NCI-H2107 (cell line): Measurements from ENCODE around the gene DMD.

Source experiments
- DNase-seq: peaks from one replicate; lab custom pipeline; 2025; lab: John Stamatoyannopoulos, UW

DMD gene

DNA sequence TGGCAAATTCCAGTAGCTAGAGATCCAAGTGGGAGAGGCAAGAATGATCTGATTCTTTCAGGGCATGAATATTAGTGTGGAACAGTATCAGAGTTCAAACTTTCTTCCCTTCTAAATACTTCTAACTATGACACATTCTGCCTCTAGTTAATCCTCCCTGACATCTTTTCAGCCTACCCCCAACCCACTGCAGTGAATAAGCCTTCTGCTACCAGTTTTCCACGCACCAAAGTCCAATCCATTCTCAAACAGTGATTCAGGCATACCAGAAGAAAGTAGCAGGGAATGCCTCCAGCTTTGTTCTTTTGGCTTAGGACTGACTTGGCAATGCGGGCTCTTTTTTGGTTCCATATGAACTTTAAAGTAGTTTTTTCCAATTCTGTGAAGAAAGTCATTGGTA is 1984.1 kb downstream of the DMD start:
- no peak for DNase-seq

DNA sequence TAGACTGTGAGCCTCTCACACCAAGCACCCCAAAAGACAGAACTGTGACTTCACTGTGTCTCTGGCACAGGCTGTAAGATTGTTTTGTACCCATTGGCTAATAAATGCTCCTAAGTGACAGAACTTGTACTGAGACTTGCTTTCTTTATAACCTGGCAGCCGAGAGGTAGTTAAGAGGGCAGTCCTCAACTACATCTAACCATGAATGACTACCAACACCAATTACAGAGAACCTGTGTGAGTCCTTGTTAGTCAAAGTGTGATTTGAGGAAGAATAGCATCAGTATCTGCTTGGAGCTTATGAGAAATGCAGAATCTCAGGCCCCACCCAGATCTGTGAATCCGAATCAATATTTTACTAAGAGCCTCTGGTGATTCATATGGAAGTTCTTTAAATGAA is 1985.5 kb downstream of the DMD start:
- DNase-seq, result no peak

DNA sequence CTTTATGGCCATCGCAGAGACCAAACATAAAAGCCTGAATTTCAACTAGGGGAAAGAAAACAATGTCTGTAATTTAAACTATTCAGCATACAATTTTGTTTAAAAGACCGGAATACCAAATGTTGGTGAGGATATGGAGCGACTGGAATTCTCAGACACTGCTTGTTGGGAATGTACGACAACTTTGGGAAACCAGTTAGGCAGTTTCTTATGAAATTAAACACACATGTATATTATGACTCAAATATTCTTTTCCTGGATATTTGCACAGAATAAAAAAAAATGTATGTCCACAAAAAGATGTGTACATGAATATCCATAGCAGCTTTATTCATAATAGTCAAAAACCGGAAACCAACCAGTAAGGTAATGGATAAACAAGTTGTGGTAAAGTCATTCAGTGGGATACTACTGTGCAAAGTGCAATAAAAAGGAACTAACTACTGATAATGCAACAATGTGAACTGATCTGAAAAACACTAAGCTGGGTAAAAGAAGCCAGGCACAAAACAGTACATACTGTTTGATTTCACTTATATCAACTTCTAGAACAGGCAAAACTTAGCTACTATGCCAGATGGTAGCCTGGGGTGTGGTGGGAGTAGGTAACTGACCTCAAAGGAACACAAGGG is 1986.9 kb downstream of the DMD start:
- DNase-seq, result no peak

DNA sequence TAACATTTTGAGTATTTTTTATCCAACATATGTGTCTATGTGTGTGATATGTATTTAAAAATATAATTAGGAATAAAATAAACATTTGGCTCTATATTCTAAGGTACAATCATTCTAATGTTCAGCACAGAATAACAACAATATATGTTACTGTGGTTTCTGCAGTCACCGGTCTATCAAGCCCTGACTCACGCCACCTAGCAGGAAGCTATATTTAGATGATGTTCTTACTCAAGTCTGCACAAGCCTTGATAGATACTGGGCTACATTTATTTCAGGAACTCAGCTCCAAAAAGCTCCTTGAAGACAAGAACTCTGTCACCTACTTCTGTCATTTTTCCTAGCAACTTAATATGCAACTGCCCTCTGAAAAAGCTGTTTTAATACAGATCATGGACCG is 1987.5 kb downstream of the DMD start:
- no peak for DNase-seq

DNA sequence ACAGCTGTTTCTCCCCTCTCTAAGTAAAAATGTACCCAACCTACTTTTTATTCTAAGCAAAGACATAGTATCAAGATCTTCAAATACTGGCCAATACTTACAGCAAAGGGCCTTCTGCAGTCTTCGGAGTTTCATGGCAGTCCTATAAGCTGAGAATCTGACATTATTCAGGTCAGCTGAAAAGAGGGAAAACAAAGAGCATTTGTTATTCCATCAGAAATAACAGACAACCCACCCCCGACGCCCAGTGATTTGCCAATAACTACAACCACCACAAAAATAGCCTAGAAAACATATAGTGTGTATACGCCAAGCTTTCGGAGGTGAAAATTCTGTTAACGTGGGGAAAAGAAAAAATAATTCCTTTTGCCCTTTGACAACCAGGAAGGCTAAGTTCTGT is 1988.4 kb downstream of the DMD start:
- DNase-seq, result no peak

DNA sequence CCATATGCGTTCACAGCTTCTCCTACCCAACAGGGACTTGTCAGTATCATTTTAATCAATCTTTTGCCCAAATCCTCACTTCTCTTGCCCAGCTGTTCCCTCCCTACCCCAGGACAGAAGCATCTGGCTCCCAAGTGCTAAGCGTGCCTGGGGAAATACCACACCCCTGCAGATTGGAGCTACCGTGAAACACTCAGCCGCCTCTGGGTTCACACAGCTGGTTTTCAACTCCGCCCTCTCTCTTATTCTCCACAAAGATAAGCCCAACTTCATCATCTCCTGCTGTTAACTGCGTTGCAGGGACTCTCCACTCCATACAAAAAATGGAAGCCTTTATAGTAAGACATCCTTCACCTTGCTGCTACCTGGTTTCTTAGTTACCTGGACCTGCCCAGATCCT is 1992.2 kb downstream of the DMD start:
- DNase-seq, result no peak

DNA sequence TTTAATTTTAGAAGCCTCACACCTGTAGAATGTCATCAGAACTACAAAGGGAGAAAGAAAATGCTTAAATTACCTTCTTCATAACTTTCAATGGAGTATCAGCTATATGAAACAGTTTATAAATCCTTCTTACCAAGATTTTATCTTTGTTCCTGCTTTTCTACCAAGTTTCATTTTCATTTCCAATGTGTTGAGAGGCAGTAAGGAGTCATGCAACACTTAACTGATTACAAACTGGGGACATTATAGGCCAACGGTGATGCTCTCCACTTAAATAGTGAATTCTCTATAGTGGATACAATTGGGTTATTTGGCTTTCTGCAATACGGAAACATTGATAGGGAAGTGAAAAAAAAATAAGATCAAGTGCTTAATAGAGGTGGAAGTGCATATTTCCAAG is 1994.3 kb downstream of the DMD start:
- DNase-seq, result no peak

DNA sequence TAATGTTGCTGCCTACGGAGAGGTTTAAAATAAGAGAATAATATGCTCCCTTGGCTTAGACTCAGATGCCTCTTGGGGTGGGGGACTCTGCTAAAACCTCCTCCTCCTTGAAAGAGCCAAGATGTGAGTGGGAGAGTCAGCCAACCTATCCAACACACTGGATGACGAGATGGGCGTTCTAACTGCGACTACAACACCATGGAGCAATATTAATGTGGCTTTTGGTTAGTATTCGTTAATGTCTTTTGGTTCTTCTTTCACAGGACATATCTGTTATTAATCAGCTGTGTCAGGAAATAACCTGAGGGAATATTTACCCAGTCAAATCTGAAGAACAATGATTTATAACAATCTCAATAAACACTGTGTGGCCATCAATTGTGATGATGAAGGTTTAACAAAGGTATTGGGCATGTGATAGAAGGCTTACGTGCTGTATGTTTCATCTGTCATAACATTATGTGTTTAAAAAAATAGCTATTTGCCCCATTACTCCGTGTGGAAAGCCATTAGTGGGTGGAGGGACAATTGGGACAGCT is 1996.0 kb downstream of the DMD start:
- DNase-seq, result no peak

DNA sequence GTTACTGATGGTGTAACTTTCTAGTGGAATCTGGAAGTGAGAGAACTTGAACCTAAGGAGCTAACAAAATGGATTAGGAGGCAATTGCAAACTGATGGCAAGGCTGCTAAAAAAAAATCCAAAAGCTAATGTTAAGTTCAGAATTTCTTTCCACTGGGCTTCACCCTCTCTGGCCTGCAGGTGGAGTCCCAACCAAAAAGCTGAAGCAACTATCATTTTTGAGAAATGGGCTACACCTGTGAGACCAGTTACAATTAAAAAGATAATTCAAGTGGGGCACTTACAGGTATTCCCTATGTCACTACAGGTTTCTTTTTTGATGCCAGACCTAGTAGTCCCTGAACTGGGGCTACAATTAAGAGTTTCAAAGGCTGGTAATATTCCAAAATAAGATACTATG is 1997.4 kb downstream of the DMD start:
- DNase-seq, result no peak

DNA sequence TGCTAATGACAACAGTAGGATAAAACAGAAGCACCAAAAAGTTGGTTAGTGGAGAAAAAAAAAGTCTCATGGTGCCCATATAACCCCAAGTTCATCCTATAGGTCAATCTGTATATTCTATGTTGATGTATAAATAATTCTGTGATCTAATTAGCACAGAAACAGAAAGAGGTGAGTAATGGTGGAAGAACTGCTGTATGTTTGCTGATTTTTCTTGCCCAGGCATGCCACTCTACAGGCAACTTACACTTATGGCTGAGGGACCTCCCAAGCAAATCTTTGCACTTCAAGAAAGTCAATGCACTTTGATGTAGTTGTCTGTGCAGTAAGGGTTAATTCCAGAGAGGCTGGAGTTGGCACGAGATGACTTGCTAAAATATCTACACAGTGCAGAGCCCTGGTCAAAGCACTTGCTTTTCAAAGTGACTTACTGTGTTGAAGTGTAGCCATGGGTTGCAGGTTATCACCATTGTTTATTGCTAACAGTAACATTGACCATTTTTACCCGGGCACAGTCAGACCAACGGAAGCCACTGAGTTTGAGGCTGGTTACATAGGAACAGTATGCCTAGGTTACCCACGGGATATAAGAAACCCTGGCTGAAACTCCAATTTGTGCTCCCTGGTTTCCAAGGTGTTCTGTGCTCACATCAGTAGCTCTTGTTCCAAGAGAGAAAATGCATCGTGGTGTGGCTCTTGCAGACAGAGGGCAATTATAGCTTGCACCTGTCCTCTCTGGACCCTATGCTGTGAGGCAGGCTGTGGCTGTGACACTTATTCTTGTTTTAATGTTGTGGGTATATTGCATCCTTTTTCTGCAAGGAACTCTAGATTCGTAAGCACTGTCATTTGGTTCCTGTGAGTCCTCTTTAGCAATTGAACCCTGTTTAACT is 1998.2 kb downstream of the DMD start:
- no peak for DNase-seq

DNA sequence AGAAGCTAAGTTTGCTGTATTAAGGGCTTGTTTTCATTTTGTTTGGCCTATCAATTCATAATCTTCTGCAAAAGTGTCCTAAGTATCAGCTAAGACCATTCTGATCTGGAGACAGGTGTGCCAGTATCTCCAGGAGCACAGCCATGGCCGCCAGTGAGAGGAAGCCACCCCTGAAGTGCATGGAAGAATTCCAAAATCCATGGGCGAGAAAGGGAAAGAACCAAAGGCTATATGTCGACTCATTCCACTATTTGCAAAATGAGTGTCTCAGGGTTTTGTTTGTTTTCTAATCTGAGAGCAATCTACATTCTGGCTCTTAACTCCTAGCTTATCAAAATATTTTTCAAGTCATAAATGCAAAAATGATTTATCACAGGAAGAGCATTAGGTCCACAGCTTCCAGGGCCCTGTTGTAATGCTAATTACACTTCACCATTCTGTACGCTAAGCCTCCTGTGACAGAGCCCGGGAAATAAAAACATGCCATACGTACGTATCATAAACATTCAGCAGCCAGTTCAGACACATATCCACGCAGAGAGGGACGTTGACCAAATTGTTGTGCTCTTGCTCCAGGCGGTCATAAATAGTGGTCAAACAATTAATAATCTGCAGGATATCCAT is 2002.2 kb downstream of the DMD start:
- no peak for DNase-seq

DNA sequence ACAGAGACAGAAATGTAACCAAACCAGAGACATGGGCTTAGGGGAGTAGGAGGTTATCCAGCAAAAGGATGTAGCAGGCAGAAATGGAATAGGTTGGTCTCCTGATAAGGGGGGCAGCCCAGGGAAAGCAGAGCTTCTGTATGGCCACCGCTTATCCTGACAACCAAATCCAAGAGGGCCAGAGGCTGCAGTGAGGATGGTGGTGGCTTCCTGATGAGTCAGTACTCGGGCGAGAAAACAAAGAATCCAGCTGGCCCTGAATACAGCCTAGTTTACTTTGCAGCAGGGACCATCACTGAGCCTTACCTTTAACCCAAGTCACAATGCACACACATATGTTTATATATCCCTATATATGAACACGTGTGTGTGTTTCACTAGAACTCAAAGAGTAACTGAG is 2009.8 kb downstream of the DMD start:
- DNase-seq, result no peak

DNA sequence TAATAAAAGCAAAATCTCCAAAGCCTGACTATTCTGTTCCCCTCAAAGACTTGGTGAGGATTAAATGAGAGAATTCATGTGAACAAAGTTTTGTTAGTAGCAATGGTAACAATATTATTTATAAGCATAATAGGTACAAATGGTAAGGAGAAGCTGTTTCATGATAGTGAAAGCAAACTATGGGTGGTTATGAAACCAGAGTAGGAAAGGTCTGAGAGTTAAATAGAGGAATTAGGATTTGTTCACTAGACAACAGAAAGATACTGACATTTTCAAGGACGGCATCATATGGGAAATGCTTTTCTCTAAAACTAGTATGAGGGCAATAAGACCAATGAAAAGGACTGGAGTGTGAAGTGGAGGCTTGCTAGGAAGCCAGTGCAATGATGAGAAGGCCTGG is 2010.9 kb downstream of the DMD start:
- DNase-seq, result no peak

DNA sequence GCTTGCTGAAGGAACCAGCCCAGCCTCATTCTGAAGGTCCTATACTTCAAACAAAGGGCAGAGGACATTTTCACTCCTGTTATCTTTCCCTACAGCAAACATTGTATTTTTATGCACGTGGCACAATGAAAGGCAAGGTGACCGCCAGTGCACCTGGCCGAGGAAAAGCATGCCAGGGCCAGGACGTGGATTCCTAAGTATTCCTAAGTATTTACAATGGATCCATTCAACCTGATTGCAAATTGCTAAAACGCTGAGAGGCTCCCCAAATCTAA is 2011.6 kb downstream of the DMD start:
- no peak for DNase-seq

DNA sequence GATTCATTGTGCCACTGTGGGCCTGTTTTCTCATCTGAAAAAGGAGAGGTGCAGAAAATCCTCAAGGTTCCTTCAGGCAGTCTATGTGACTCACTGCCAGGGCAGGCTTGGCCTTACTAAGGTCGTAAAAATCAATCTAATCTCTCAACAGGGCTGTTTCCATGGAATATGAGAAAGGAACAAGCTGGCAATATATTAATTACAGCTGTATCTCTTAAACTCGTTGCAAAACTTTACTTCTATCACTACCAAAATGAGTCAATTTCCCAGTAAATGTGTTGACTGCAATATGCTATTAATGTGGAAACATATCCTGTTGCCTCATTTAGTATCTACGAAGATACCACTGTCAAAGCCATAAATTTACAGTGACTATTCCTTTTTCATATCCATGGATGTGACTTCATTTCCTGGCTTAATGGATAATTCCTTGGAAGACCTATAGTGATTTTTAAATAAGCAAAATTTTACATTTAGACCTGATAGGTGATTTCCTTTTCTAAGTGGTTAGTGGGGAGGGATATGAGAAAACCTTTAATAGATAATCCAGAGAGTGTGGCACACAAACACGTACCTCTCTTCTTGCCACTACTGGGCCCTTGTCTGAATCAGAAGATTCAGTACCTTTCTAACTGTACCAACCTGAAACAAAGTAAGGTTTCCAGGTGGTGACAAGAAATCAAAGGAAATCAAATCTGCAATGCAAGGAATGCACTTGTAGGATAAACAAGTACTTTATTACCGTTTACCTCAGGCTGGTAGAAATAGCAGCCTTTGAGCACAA is 2012.1 kb downstream of the DMD start:
- DNase-seq, result no peak

DNA sequence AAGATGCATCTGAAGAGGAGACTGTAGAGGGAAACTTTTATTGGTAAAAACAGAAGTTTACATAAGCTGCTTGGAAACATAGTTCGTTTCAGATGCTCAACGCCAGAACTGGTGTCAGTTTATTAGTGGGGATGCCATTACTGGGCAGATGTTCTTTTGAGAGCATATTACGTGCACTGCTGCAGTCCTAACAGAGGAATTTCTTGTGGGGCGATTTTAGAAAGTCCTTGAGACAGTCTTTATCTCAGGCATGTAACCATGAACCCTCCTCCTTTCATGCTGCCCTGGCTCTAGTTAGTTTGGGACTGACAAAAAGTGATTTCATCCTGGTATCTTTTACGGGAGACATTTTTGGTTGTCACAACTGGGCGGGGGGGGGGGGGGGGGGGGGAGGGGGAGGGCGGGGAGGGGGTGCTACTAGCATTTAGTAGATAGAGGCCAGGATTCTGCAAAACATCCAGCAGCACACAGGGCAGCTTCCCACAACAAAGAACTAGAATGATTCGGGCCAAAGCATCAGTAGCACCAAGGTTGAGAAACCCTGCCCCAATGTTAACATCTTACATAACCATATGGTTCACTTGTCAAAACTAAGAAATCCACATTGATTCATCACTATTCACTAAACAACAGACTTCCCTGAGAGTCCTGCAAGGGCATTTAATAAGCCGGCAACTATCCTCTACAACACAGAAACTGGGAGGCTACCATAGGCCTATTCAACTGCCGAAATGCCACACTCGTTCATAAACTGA is 2021.0 kb downstream of the DMD start:
- no peak for DNase-seq

DNA sequence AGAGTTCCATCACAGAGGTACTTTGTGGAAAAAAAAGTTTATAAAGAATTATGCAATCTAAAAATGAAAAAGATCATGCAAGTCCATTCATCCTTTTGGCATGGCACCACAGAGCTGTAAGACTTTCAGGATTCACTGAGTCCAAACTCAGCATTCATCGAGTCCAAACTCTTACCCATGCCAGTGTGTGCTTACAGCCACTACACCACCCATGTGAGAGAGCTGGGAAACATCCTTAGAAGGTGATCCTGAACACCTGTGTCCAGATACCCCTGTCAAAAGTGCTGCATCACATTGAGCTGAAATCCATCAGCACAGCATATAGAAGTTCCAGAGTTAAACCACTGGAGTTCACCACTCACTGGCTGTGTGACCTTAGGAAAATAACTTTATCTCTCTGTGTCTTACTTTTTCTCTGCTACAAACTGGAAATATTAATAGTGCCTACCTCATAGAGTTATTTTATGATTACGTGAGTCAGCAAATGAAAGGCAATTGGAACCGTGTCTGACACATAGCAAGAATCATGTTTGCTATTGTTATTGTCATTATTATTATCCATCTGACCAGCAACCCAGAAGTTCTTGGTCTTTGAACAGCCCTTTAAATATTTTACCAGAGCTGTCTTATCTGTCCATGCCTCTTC is 2024.5 kb downstream of the DMD start:
- DNase-seq, result no peak

DNA sequence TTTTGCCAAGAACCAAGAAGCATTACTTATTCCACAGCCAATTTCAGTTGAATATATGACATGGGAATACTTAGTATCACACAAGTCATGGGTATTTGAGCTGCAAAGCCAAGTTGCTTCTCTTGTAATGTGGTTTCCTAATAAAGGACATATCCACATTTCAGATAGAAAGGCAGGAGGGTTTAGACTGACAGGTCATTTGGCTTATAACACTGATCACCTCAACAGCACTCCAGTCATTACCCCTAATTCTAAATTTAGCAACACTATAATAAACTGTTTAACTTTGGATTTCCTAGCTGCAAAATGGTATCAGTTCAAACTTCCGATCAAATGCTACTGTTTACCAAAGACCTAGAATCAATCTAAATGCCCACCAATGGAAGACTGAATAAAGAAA is 2025.5 kb downstream of the DMD start:
- no peak for DNase-seq

DNA sequence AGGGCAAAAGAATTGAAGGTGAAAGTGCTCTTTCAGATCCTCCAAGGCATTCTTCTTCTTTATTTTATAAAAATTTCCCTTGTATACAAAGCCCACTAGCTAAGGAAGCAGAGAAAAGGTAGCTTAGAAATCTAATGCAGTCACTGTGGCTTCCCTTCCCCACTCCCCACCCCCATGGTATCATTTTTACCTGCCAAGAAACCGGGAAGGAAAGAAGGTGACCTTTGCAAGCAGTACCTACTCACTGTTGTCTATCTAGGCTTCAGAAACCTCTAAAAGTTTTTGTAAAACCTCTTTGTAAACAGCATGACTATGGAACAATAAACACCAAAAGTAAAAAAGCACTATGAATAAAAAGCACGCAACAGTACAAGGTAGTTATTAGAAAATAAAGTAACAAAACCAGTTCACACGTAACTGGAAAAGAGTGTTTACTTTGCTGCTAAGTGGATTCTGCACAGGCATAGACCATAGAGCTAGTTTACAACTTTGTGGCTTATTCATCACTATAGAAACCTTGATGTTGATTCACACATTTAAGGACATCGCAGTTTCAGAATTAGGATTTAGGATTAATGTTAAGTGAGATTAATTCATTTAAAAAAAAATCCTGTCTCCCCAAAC is 2029.9 kb downstream of the DMD start:
- no peak for DNase-seq

DNA sequence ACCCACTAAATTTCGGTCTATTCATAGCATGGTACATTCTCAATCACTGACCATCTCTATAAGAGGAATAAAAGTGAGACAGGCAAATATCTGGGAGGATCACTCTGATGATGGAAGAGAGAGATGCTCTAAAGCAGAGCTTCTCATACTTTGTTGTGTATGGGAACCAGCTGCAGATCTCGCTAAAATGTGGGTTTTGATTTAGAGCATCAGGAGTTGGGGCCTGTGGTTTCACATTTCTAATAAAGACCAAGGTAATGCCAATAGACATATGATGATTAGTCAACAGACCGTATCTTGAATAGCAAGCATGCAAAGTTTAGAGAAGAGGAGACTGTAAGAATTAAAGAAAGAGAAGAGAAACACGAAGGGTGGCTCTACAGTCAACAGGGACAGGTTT is 2032.1 kb downstream of the DMD start:
- no peak for DNase-seq

DNA sequence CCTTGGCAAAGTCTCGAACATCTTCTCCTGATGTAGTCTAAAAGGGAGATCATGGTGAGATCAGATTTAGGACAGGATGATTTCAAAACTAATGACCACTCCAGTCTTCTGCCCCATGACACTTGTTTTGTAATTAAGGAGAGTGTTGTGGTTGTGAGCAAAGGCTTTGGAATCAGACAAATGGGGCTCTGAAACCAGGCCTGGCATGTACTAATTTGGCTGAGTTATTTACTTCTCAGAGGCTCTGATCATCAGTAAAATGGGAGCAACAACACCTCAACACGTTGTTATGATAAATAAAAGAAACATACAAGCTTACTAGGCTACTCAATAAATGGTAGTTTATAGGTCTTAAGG is 2032.6 kb downstream of the DMD start:
- no peak for DNase-seq
